Activated CD4-positive, alpha-beta T cell treated with anti-CD3 and anti-CD28 coated beads, Interleukin-2, Interleukin-4, amounts not matched to agents 100 ng/mL and 50 ng/mL, durations not matched to agents 16 hours and 8 hours (primary cell): ENCODE data around the gene ARL5B.

Source experiments
- DNase-seq: peaks from one replicate; pipeline ENCODE4 v3.0.0-alpha.2; 2020; ENCODE audit warnings: low spot score

Gene ARL5B

DNA sequence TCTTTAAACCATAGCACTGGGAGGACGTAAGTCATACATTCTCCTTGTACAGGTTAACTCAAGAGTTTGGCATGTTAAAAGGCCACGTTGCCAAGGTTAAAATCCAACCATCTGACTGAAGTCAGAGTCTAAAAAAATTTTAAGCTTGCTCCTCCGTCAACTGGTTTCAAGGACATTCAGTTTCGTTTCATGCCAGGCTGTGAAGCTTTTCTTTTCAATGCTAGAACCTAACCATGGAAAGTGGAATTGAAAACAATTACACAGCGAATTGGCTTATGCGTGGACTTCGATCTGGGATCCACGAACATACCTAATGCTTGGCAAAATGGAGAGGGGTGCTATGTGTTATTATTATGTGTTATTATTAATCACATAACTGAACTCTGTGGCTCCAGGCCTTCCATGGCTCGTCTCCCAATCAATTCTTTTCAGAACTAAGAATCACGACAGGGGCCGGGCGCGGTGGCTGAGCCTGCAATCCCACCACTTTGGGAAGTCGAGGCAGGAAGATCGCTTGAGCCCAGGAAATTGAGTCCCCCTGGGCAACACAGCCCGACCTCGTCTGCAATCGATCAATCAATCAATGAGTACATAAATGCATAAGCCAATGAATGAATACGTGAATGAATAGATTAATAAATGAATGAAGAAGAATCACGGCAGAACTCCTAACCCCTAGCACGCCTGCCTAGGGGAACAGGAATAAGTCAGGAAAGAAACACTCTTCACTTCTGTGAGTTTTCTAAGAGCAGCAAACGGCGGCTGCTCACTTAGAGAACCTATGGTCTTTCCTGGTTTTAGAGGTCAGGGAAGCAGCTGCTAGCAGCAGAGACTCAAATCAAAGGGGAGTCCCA, 733 bp upstream of the ARL5B start:
- no peak for DNase-seq

DNA sequence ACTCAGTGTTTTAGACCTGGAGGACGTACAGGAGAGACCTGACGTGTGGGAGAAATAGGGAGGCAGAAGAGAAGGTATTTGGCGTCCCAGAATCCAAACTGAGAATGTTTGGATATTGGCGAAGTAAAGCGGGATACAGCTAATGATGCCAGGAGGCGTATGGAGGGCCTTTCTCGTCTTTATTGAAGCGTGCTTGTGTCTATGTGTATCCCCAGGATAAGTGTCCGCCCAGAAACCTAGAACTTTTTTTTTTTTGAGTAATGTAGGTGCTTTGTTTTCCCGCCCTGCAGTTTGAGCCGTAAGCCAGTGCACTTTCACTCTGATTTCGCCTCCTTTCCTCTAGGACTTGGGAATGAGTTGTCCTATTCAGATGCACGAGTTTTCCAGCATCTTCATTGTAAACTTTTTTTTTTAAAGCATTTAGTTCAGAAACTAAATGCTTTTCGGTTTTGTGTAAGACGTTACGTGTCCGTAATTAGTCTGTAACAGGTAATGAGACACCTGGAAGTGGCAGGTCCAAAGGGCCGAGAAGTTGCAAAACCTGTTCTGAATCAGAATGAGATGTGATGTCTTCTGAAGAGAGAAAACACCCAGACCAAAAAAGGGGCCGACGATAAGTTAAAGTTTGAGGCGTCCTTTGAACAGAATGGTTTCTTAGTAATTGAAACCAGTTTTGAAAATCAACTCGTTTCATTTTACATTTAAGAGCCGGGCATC, 746 bp downstream of the ARL5B start:
- DNase-seq = peak; percentile 16

DNA sequence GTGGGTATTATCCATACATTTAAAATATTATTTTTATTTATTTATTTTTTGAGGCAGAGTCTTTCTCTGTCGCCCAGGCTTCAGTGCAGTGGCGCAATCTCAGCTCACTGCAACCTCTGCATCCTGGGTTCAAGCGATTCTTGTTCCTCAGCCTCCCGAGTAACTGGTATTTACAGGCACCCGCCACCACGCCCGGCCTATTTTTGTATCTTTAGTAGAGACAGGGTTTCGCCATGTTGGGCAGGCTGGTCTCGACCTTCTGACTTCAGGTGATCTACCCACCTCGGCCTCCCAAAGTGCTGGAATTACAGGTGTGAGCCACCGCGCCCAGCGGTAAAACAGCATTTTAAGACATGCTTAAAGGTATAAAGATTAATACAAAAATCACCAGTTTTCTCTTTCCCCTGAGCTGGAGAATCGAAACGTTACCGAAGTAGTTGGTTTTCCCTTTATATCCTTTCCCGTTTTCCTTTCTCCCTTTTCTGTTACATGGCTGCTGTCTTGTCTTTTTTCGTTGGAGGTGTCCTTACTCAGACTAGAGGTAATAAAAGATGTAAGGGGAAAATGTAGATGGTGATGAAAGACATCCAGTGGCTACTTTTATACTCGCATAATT, 1.7 kb downstream of the ARL5B start:
- DNase-seq = no peak

DNA sequence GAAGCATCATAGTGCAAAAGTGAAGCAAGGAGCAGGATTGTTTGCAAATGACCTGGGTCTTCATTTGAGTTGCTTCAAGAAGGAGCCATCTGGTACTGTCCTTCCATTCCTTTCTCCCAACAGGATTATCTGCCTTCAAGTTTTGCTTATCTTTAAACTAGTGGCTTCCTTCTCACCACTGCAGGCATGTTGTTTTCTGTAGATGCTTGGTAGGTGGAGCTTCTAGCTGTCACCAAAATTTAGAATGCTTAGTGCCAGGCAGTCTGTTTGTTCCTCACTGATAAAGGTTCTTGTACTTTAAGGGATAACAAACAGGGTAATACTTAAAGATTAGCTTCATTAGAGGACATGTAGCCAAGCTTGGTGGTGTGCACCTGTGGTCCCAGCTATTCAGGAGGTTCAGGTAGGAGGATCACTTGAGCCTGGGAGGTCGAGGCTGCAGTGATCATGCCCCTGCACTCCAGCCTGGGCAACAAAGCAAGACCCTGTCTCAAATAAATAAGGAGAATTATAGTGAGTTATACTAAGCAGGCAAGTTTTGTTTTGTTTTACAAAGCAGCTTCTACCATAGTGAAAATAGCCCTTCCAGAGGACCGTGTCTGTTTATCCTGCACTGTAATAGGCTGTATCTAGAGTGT, 5.7 kb downstream of the ARL5B start:
- no peak for DNase-seq

DNA sequence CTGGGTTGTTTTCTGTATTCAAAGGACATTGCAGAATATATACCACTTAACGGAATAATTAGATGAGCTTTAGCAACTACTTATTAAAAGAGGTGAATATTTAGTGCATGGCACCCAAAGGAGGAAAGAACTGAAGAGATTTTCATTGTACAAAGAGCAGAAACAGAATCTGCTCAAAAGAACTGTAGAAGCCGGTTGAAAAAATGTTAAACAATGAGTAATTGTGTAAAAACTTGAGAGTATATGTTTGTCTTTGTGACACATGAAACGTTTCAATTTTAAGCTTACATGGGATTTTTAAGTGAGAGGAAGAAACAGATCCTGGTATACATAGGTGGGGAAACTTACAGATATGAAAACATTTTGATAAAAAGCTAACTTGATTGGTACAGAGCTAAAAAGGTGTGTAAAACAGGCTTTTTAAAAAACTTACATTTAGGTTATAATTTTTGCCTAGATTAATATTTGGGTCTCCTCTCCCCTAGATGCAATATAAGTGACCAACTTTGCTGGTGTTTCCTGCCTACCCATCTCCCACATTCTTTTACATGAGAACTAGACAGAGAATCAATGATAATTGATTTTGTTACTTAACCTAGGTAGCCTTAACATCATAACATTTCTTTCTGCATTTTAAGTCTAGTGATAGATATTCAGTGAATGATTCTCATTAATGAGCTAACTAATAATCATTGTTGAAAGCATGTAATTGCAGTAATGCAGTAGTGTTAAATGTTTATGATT, 6.8 kb downstream of the ARL5B start:
- DNase-seq = no peak

DNA sequence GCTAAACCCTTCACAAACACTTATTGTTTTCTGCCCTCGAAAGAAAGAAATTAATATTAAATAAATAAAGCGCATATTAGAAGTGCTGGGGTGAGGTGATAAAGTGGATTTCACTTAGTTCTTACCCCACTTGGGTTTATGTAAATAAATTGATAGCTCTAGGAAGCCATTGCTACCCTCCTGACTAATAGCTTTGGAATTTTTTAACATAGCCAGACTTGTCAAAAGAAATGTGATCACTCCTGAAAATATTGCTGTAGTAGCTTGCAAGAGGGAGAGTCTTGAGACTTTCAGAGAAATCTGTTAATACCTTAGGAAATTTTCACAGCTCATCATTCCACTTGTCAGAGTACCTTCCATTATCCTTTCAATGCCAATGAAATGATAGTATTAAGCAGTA, 7.6 kb downstream of the ARL5B start:
- DNase-seq = no peak

DNA sequence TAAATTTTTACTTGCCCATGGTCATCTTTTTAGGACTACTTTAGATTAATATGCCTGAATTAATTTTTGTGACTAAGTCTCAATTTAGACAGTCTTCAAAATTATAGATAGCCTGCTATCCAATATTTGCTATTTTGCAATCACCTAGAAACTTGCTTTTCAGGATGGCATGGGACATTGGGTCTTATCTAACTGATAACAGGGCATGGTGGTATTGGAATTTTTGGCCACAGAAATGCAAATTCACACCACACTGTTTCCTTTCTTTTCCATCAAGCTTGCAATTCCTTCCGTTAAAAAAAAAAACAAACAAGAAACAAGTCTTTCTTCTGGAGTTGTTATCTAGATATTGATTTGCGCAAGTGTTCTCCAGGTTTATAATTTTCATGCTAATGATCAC, 8.8 kb downstream of the ARL5B start:
- no peak for DNase-seq

DNA sequence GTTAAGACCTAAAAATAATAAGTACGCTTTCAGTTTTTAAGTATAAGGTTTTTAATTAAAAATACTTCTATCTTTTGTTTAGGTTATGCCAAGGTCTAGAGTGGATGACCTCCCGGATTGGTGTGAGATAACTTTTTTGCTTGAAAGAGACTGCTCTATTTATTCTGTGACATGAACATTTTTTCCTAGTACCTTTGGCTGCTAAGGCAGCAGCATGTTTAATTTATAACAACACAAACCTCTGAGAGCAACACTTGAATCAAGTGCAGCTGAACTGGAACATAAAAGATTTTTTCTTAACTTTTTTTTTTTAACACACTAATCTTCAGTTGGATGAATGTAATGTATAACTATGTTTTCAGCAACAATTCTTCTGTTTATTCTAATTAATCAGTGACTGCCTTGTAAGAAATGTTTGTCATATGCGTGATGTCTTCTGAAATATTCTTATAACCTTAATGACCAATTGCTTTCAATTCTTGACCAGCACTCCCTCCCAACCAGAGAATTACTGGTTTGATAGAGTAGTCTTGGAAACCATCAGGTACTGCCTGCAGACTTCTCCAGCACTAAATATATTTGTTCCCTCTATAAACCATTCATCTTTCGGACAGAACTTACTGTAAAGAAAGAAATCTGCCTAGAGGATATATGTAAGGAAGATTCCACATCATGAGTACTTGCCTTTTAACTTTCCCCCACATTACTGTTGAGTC, 16.0 kb downstream of the ARL5B start:
- DNase-seq = no peak

DNA sequence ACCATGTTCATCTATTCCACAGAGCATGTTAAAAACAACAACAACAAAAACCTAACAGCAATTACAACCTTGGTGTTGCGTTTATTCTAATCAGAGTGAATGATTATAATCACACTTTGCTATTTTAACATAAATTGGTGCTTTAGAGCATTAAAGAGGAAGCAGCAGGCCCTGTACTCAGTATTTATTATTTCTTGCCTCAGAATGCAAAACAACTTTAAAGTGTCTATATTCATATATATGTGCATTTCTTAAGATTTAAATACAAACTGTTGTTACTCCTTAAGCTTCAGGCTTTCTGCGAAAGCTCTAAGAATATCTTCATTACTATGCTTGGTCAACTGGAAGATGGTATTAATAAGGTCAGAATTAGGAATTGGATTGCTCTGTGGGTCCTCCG, 21.5 kb downstream of the ARL5B start:
- no peak for DNase-seq

DNA sequence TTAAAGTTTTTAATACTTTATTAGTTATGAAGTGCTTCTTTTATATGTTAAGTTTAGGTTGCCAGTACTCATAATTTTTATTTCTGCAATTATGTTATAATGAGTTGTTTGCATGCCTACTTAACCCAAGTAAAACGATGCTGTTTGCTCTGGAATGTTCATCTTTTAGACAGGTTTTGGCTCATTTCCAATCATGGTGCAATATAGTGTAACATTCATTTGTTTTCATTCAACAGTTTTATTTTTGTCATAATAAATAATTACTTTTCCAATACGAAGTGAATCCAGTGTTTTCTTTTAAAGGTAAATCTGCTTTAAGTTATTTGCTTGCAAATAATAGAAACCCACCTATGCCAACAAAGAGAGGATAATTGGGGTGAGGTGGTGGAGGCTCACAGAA, 22.1 kb downstream of the ARL5B start:
- DNase-seq = no peak

DNA sequence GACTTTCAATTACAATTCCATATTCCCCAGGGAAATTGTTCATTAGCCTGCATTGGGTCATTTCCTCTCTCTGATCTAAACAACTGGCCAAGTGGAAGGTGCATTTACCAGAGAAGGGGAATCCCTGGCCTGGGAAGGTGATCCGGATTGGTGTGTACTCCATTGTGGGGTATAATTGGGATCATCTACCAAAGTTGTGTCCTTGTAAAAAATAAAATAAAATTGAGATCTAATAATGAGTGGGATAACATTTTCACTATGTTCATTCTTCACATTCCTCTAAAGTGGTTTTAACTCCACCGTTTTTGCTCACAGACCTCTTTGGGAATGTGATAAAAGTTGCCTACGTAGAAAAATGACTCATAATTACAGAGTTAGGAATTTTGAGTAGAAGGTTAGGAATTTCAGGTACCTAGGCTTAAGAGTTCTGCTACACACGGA, 22.8 kb downstream of the ARL5B start:
- no peak for DNase-seq

DNA sequence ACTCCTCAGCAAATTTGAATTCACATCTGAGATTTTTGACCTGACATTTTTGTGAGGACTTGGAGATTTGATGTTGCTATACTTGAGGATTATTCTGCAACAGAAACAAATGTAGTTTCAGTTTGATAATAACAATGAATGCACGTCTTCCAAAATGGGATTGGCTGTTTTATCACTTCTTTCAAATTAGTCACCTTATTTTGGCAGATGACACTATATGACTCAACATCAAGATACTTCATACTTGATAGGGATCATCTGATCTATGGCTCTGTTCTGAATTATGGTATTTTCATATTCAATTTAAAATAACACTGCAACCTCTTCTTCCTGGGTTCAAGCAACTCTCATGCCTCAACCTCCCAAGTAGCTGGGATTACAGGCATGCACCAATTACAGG, 24.2 kb downstream of the ARL5B start:
- DNase-seq = no peak

DNA sequence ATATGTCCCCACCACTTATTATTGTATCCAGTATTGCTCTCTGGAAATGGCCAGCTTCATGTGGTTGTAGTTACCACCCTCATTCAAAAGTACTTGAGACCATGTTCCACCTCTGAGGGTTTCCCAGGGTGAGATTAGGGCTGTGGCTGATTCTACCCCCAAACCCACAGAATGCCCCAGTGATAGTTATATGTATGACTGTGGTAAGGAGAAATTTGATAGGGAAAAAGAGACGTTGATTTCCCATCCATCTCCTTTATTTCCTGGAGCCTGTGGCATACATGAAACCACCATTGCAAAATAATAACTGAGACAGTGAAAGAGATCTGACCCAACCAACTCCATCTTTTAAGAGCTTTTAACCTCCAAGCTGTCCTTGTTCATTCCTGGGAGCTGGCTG, 25.2 kb downstream of the ARL5B start:
- no peak for DNase-seq

DNA sequence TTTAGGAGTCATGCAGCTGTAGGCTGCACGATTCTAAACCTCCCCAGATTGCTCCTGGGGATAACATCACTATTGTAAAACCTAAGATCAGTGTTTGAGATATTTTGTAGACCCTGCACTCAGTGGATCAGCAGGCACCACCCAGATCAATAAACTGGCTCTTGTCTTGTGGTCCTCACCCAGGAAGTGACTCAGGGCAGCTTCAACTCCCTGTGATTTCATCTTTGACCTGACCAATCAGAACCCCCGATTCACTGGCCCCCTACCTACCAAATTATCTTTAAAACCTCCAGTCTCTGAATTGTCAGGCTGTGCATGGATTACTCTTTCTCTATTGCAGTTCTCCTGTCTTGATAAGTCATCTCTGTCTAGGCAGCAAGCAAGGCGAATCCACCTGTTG, 25.7 kb downstream of the ARL5B start:
- DNase-seq = no peak

DNA sequence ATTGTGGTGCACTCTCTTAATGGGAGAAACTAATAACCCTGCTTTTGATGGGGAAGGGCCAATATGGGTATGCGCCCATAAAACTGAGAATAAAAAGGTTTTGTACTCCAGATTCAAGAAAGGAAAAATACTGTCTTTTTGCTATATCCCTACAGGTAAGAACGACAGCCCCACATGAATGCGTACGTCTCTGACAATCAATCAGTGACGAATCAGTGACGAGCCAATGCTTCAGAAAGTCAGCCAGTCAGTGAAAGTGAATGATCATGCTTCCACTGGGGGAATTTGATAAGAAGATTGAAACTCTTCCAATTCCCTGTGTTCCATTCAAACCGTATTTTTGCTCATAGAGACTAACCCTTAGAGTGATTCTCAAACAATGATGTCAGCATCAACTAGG, 26.3 kb downstream of the ARL5B start:
- DNase-seq = no peak

DNA sequence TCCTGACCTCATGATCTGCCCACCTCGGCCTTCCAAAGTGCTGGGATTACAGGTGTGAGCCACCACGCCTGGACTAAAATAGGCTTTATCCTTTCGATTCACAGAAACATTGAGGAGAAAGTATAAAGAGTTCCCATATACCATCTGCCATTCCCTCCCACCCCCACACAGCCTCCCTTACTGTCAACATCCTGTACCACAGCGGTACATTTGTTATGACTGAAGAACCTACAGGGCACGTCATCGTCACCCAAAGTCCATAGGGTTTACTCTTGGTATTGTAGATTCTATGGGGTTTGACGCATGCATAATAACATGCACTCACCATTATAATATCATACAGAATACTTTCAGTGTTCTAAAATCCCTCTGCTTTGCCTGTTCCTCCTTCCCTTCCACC, 28.0 kb downstream of the ARL5B start:
- no peak for DNase-seq

DNA sequence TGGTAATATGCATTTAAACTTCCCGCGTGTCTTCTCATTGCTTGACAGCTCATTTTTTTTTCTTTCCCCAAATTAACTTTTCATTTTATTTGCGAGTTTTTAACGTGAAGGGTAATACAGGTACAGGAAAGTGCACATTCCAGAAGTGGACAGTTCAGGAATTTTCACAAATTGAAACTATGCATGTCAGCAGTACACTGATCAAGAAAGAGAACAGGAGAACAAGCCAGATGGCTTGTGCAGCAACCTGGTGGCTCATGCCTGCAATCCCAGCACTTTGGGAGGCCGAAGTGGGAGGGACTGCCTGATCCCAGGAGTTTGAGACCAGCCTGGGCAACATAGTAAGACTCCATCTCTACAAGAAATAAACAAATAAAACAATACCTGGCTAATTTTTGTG, 28.5 kb downstream of the ARL5B start:
- DNase-seq = no peak

DNA sequence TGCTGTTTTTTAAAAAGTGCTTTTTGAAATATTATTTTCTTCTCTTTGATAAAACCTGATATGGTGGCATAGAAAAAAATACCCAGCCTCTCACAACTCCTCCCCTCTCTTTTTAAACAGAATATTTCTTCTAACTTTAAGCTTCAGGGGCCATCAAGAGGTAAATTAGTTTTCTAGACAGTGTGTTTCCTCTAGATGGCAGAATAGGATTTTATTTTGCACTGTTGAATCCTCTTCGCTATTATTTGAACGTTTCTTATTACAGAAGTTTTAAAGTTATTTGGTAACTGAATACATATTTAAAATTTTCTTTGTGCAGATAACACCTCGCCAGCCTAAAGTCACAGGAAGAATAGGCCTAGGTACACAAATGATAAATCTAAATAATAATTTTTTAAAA, 30.3 kb downstream of the ARL5B start:
- no peak for DNase-seq

DNA sequence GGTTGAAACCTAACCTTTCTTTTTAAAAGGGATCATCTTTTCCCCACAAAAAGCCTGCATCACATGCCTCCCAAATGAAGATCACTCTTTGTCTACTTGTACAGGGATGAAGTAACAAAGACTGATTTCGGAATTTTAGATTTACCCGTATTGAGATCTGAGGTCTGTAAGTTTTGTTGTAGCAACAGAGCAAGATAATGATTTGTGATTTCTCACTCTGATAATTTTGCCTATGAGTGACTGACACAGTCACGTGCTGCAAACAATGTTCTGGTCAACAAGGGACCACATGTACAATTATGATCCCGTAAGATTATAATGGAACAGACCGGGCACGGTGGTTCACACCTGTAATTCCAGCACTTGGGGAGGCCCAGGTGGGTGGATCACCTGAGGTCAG, 31.3 kb downstream of the ARL5B start:
- DNase-seq = no peak

DNA sequence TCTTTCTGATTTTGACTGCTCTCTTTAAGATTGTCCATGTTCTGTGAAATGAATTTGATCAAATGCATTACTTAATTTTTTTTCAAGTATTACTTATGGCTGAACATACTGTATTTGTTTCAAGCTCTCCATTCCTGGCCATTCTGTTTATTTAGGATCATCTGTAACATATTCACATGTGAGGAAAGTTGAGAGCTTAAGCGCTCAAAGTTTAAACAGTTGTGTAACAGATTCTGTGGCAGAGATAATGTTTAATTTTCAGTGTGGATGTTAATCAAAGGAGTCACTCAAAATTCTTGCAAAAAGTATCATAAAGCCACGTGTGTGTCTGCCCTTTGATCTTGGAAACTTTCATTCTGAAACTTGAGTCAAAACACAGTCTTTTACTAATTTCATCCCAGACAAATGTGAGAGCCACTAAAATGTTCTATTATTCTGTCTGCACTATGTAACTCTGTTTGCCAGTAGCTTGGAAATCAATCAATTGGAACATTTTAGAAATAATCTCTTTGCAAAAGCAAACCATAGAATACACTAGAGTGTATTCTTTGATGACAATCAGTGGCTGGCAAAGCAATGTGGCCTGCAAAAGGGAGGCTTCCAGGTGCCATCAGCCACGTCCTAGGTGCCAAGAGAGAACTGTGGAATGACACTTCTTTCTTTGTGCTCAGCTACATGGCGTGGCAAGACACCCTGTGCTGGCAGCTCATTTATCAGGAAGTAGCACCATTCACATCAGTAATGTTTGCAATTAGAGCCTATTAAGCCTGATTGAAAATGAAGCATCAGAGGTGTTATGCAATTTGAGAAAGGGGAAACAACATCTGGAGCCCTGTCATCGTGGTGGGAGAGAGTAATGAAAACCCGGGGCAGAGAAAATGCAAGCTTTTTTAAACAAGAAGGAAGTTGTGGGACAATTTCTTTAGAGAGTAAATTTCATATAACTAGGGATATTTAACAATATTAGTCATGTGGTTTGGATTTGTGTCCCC, 40.9 kb downstream of the ARL5B start:
- peak; percentile 44 for DNase-seq
